ENCODE data around the gene CDH23.

CDH23 gene

DNA sequence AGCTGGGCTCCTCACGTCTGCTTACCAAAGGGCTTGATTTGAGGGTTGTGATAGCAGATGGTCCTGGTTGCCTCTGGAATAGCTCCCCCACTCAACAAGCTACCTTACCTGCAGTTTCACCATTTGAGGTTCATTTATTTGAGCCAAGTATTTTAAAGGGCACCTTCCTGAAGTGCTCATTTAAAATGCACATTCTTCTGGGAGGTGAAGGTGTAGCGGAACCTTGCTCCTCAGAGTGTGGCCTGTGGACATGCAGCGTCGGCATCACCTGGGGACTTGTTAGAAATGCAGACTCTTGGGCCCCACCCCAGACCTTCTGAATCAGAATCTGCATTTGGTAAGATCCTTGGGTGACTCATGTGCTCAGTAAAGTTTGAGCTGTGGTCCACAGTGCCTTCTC is 2.3 kb downstream of the CDH23 start:
- H3K9me3 ChIP-seq (ENCODE audit: insufficient read depth, low read length), result no peaks in the 10 kb centered on the region
- TF ChIP-seq YY1 (IDR thresholded peaks at IDR 0.05; ENCODE audit: insufficient read depth, insufficient read length) (no peak), SUZ12 (IDR thresholded peaks at IDR 0.05; ENCODE audit: extremely low read depth, insufficient read depth, insufficient read length) (no peak), ZNF274 (IDR thresholded peaks at IDR 0.05; ENCODE audit: low read depth, low read length) (no peak)
- H3K9ac ChIP-seq (ENCODE audit: insufficient read length, low read depth), result no peak overlapping the region
- H3K27me3 ChIP-seq (ENCODE audit: insufficient read depth, insufficient read length), result peaks cover 33% of the 10 kb centered on the region
- H3K4me3 ChIP-seq (ENCODE audit: insufficient read length, low read depth), result no peak overlapping the region
- peaks cover 3% of the 10 kb centered on the region for H3K36me3 ChIP-seq (ENCODE audit: insufficient read depth, insufficient read length, low read length)
- DNase-seq (ENCODE audit: low read depth, low spot score), result no peak
- peaks cover 6% of the 10 kb centered on the region for H3K4me1 ChIP-seq (ENCODE audit: insufficient read depth, insufficient read length)

DNA sequence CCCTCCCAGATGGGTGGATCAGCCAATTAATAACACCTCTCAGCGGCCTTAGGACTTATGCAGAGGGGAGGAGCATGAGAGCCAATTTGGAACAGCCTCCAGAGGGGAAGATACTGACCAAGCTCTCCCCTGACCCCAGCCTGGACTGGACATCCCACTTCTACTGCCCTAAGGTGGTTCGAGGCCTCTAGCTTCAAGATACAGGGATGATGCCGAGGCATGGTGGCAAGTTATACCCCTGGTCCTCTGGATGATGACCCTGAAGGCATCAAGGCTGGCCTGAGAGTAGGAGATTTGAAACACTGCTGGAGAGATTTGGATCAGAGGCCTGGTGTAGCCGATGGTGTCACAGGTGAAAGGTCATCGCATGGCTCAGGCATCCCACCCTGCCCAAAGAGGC is 3.2 kb downstream of the CDH23 start:
- H3K4me3 ChIP-seq (ENCODE audit: insufficient read length, low read depth), result no peak overlapping the region
- TF ChIP-seq SUZ12 (IDR thresholded peaks at IDR 0.05; ENCODE audit: extremely low read depth, insufficient read depth, insufficient read length) (no peak), ZNF274 (IDR thresholded peaks at IDR 0.05; ENCODE audit: low read depth, low read length) (no peak), YY1 (IDR thresholded peaks at IDR 0.05; ENCODE audit: insufficient read depth, insufficient read length) (no peak)
- H3K9ac ChIP-seq (ENCODE audit: insufficient read length, low read depth), result no peak overlapping the region
- no peak for DNase-seq (ENCODE audit: low read depth, low spot score)
- H3K36me3 ChIP-seq (ENCODE audit: insufficient read depth, insufficient read length, low read length), result peaks cover 3% of the 10 kb centered on the region
- peaks cover 6% of the 10 kb centered on the region for H3K4me1 ChIP-seq (ENCODE audit: insufficient read depth, insufficient read length)
- H3K27me3 ChIP-seq (ENCODE audit: insufficient read depth, insufficient read length), result peaks cover 31% of the 10 kb centered on the region
- no peaks in the 10 kb centered on the region for H3K9me3 ChIP-seq (ENCODE audit: insufficient read depth, low read length)

DNA sequence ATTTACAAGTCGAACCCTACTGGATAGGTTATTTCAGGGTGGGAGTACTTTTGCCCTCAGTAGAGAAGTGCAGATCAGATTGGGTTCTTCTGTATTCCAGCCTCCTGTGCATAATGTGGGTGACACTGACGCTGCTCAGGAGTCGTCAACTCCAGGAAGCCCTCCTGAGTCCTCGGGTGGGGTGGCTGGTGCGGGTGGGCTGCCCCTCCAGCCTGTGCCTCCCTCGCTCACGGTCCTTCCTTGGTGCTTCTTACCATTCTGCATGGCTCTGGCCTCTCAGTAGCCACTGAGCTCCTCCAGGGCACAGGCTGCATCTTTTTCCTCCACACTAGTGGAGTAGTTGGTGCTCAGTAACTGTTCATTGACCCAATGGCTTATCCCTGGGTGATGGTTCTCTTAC is 4.3 kb downstream of the CDH23 start:
- Histone ChIP-seq H3K9me3 (ENCODE audit: insufficient read depth, low read length) (no peaks in the 10 kb centered on the region), H3K27me3 (ENCODE audit: insufficient read depth, insufficient read length) (peaks cover 25% of the 10 kb centered on the region), H3K9ac (ENCODE audit: insufficient read length, low read depth) (no peak overlapping the region), H3K36me3 (ENCODE audit: insufficient read depth, insufficient read length, low read length) (peaks cover 3% of the 10 kb centered on the region), H3K4me1 (ENCODE audit: insufficient read depth, insufficient read length) (peaks cover 6% of the 10 kb centered on the region), H3K4me3 (ENCODE audit: insufficient read length, low read depth) (no peak overlapping the region)
- no peak for DNase-seq (ENCODE audit: low read depth, low spot score)
- TF ChIP-seq ZNF274 (IDR thresholded peaks at IDR 0.05; ENCODE audit: low read depth, low read length) (no peak), YY1 (IDR thresholded peaks at IDR 0.05; ENCODE audit: insufficient read depth, insufficient read length) (no peak), SUZ12 (IDR thresholded peaks at IDR 0.05; ENCODE audit: extremely low read depth, insufficient read depth, insufficient read length) (no peak)

DNA sequence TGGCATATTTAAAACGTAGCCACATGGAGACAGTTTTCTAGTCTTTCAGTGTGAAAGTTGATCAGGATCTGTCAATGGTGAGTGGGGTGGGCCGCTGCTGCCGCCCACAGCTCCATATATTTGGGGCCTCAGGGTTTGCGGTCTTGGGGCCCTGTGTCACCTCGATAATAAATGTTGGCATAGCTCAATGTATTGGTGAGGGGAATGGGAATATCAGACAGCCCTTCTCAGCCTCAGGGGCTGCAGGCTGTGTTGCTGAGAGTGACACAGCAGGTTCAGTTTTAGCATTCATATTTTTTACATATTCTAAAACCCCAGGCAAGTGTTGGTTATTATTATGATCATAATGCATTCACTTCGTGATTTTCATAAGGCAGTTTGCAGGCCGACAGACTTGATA is 5.3 kb downstream of the CDH23 start:
- peaks cover 8% of the 10 kb centered on the region for H3K4me1 ChIP-seq (ENCODE audit: insufficient read depth, insufficient read length)
- H3K9me3 ChIP-seq (ENCODE audit: insufficient read depth, low read length), result no peaks in the 10 kb centered on the region
- H3K4me3 ChIP-seq (ENCODE audit: insufficient read length, low read depth), result no peak overlapping the region
- no peak overlapping the region for H3K9ac ChIP-seq (ENCODE audit: insufficient read length, low read depth)
- peaks cover 3% of the 10 kb centered on the region for H3K36me3 ChIP-seq (ENCODE audit: insufficient read depth, insufficient read length, low read length)
- peaks cover 25% of the 10 kb centered on the region for H3K27me3 ChIP-seq (ENCODE audit: insufficient read depth, insufficient read length)
- TF ChIP-seq SUZ12 (IDR thresholded peaks at IDR 0.05; ENCODE audit: extremely low read depth, insufficient read depth, insufficient read length) (no peak), ZNF274 (IDR thresholded peaks at IDR 0.05; ENCODE audit: low read depth, low read length) (no peak), YY1 (IDR thresholded peaks at IDR 0.05; ENCODE audit: insufficient read depth, insufficient read length) (no peak)
- DNase-seq (ENCODE audit: low read depth, low spot score), result no peak

DNA sequence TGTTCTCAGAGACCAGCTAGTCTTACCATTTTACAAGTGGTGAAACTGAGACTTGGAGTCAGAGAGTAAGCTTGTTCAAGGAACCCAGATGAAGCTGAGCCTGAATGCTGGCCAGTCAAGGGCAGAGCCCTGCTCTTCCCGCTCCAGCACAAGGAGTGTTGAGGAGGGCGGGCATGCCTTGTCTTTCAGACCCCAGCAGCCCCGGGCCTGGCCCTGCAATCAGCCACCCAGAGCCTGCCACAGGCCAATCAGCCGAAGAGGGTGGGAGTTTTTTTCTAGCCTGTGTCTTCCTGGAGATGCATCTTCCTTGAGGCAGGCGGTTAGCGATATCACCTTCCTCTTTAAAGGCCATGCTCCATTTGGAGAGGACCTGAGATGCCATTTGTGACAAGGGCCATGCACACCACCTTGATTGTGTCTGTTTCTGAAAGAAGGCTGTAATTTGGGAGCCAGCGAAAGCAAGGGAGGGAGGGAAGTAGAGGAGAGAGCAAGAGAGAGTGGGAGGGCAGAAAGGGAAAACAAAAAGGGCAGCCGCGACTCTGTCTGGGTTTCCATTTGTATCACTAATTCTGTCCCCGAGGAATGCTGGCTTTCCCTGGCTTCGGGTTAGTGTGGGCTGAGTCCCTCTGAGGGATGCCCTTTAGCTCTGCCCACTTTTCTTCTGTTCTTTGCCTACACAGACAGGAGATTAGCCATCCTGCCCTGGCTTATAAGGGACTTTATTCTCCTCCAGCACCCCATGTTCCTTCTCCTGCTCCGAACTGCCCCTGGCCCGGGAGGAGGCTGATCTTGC is 8.0 kb downstream of the CDH23 start:
- H3K36me3 ChIP-seq (ENCODE audit: insufficient read depth, insufficient read length, low read length), result peaks cover 3% of the 10 kb centered on the region
- H3K9me3 ChIP-seq (ENCODE audit: insufficient read depth, low read length), result no peaks in the 10 kb centered on the region
- no peak for TF ChIP-seq SUZ12 (IDR thresholded peaks at IDR 0.05; ENCODE audit: extremely low read depth, insufficient read depth, insufficient read length)
- TF ChIP-seq YY1 (IDR thresholded peaks at IDR 0.05; ENCODE audit: insufficient read depth, insufficient read length), result no peak
- TF ChIP-seq ZNF274 (IDR thresholded peaks at IDR 0.05; ENCODE audit: low read depth, low read length), result no peak
- H3K27me3 ChIP-seq (ENCODE audit: insufficient read depth, insufficient read length), result peaks cover 2% of the 10 kb centered on the region
- no peak overlapping the region for H3K9ac ChIP-seq (ENCODE audit: insufficient read length, low read depth)
- H3K4me1 ChIP-seq (ENCODE audit: insufficient read depth, insufficient read length), result peaks cover 12% of the 10 kb centered on the region
- H3K4me3 ChIP-seq (ENCODE audit: insufficient read length, low read depth), result no peak overlapping the region
- no peak for DNase-seq (ENCODE audit: low read depth, low spot score)

DNA sequence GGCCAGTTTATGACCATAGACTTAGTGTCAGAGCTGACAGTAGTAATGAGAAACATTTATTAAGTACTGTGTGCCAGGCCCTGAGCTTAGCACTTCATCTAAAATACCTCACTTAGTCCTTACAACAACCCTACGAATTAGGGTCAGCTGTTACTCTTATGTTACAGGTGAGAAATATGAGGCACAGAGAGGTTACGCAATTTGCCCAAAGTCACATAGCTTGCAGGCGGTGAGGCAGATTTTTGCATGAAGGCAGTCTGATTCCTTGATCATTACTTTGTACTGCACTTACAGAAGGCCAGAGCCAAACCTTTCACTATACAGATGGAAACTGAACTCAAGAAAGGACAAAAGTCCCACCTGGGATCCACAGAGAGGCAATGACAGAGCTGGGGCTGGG is 10.2 kb downstream of the CDH23 start:
- no peak for TF ChIP-seq SUZ12 (IDR thresholded peaks at IDR 0.05; ENCODE audit: extremely low read depth, insufficient read depth, insufficient read length)
- Histone ChIP-seq H3K27me3 (ENCODE audit: insufficient read depth, insufficient read length) (no peaks in the 10 kb centered on the region), H3K9ac (ENCODE audit: insufficient read length, low read depth) (no peak overlapping the region), H3K4me1 (ENCODE audit: insufficient read depth, insufficient read length) (peaks cover 13% of the 10 kb centered on the region), H3K36me3 (ENCODE audit: insufficient read depth, insufficient read length, low read length) (no peaks in the 10 kb centered on the region), H3K4me3 (ENCODE audit: insufficient read length, low read depth) (no peak overlapping the region), H3K9me3 (ENCODE audit: insufficient read depth, low read length) (peaks cover 13% of the 10 kb centered on the region; the same call in 1 of the 2 replicates)
- DNase-seq (ENCODE audit: low read depth, low spot score), result no peak

DNA sequence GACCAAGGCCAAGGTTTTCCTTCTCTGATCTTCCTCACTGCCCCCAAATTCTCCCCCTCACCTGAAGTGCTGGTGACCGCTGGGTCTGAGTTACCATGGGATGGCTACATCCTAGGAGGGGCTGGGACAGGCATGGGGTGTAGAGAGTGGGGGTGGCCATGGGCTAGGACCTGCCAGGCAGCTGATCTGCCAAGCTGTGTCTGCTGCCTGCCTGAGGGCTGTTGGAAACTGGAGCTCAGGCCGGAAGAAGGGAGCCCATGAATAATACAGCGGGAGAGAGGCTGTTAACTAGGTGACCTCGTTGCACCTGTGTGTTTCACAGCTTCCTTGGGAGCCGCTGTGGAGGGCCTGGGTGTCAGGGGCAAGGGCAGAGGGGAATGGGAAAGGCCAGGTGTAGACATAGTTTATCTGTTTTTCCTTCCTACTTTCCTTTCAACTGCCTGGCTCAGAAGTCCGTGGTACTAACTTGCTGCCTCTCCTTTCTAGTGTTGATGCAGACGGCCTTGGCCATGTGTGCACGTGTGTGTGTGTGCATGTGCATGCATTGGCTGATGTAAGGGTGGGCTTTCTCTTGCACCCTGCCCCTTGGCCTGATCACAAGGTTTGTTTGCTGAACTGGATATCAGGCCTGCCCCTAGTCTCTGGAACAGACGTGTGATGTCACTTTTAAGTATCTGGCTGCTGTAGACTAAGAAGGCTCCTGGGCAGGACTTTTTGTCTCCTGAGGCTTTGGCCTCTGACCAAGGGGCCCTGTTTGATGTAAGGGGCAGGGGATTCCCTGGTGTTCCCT is 11.9 kb downstream of the CDH23 start:
- peaks cover 13% of the 10 kb centered on the region for H3K4me1 ChIP-seq (ENCODE audit: insufficient read depth, insufficient read length)
- no peaks in the 10 kb centered on the region for H3K36me3 ChIP-seq (ENCODE audit: insufficient read depth, insufficient read length, low read length)
- H3K9ac ChIP-seq (ENCODE audit: insufficient read length, low read depth), result no peak overlapping the region
- no peak for DNase-seq (ENCODE audit: low read depth, low spot score)
- TF ChIP-seq YY1 (IDR thresholded peaks at IDR 0.05; ENCODE audit: insufficient read depth, insufficient read length) (no peak), SUZ12 (IDR thresholded peaks at IDR 0.05; ENCODE audit: extremely low read depth, insufficient read depth, insufficient read length) (no peak), ZNF274 (IDR thresholded peaks at IDR 0.05; ENCODE audit: low read depth, low read length) (no peak)
- no peaks in the 10 kb centered on the region for H3K27me3 ChIP-seq (ENCODE audit: insufficient read depth, insufficient read length)
- peaks cover 13% of the 10 kb centered on the region; the same call in 1 of the 2 replicates for H3K9me3 ChIP-seq (ENCODE audit: insufficient read depth, low read length)
- no peak overlapping the region for H3K4me3 ChIP-seq (ENCODE audit: insufficient read length, low read depth)

Data from NT2/D1 (cell line).